ENCODE data around the gene FADS2. TPM values are rescaled to one million over a fixed set of nuclear protein-coding genes. Genes with fewer than 3 reads are reported as not detected.

The FADS2 gene
- total and polyA plus RNA-seq, 2 experiments from 2014 or later: 5.2 to 5.5 TPM

DNA sequence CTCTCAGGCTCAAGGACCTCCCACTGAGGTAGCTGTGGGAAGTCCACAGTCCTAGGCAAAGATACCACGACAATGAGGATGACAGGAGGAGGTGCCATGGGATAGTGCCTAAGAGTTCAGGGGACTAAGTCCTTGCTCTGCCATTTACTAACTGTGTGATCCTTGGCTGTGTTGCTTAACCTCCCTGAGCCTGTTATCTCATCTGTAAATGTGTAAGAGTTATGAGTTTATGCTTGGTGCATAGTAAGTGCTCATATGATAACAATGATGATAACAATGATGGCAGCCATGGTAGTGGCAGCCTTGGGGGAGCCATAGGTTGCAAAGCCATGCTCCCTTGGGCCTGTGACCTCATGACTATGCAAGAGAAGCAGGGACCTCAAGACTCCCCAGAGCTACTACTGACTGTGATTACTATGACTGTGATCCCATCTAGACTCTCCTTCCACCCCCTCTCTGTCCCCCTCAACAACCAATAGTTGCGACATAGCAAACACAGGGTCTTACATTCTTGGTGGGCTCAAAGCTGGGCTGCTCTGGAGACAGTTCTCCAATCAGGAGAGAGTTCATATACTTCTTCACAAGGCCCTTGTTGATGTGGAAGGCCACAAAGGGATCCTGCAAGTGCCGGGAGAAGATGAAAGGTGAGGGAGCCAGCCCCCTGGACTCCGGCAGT lies 15.2 kb upstream of the FADS2 start:
- H3K4me2 ChIP-seq (ENCODE audit: unreplicated experiment): no peak overlapping the region
- H3K9ac ChIP-seq: no peak overlapping the region
- no peaks in the 10 kb centered on the region for H3K27me3 ChIP-seq (replicated peaks; ENCODE audit: insufficient read depth)
- no peaks in the 10 kb centered on the region for H3K9me2 ChIP-seq (ENCODE audit: insufficient read depth)
- no peaks in the 10 kb centered on the region for H3K36me3 ChIP-seq (ENCODE audit: low read depth)
- TF ChIP-seq EZH2 (IDR thresholded peaks at IDR 0.05; ENCODE audit: insufficient read depth, poor library complexity, severe bottlenecking): no peak
- no peak for TF ChIP-seq EZH2phosphoT487 (IDR thresholded peaks at IDR 0.05; ENCODE audit: insufficient read depth, low read depth)
- no peak overlapping the region for H3K27ac ChIP-seq
- H3F3A ChIP-seq (ENCODE audit: insufficient read depth): peaks cover 7% of the 10 kb centered on the region
- in situ Hi-C loops (cut with MboI): no loop called here
- no peak for DNase-seq
- no peaks in the 10 kb centered on the region for H3K9me3 ChIP-seq (ENCODE audit: low read depth)
- WGBS, 2 experiments (ENCODE audit: low coverage in 1 of 2, low lambda C conversion rate in 2 of 2, missing lambda C conversion rate in 2 of 2): 94 to 100% methylated on average over 4 of the region's 4 CpGs
- H2AFZ ChIP-seq: no peak overlapping the region
- H3K4me1 ChIP-seq (ENCODE audit: insufficient read depth): no peaks in the 10 kb centered on the region
- H4K20me1 ChIP-seq (ENCODE audit: insufficient read depth): no peaks in the 10 kb centered on the region
- H3K4me3 ChIP-seq: no peak overlapping the region
- no peaks in the 10 kb centered on the region for H3K79me2 ChIP-seq (ENCODE audit: insufficient read depth)

- H3K9me3 ChIP-seq (ENCODE audit: low read depth): no peaks in the 10 kb centered on the region
- peak overlapping the region; percentile 94 for H3K4me2 ChIP-seq (ENCODE audit: unreplicated experiment)
- peak overlapping the region; percentile 84 for H2AFZ ChIP-seq
- H3K27ac ChIP-seq: peak overlapping the region; percentile 29
- H3K9ac ChIP-seq: peak overlapping the region; percentile 84
- in situ Hi-C loops (cut with MboI): no loop called here
- no peaks in the 10 kb centered on the region for H3K9me2 ChIP-seq (ENCODE audit: insufficient read depth)
- H3K27me3 ChIP-seq (replicated peaks; ENCODE audit: insufficient read depth): no peaks in the 10 kb centered on the region
- no peaks in the 10 kb centered on the region for H3K4me1 ChIP-seq (ENCODE audit: insufficient read depth)
- peak; percentile 37 for DNase-seq
- peaks cover 14% of the 10 kb centered on the region for H3F3A ChIP-seq (ENCODE audit: insufficient read depth)
- H3K4me3 ChIP-seq: peak overlapping the region; percentile 81
- 81 to 83% methylated on average over 16 of the region's 16 CpGs for WGBS, 2 experiments (ENCODE audit: low coverage in 1 of 2, low lambda C conversion rate in 2 of 2, missing lambda C conversion rate in 2 of 2)
- H3K36me3 ChIP-seq (ENCODE audit: low read depth): no peaks in the 10 kb centered on the region
- H4K20me1 ChIP-seq (ENCODE audit: insufficient read depth): no peaks in the 10 kb centered on the region
- no peaks in the 10 kb centered on the region for H3K79me2 ChIP-seq (ENCODE audit: insufficient read depth)
- TF ChIP-seq EZH2 (IDR thresholded peaks at IDR 0.05; ENCODE audit: insufficient read depth, poor library complexity, severe bottlenecking): no peak
- TF ChIP-seq EZH2phosphoT487 (IDR thresholded peaks at IDR 0.05; ENCODE audit: insufficient read depth, low read depth): no peak
Measured at GRCh38 chr11:61814247-61814957, 13.7 kb upstream of the FADS2 start.

GRCh38 chr11:61814958-61815789 lies 12.9 kb upstream of the FADS2 start:
- H3F3A ChIP-seq (ENCODE audit: insufficient read depth): peaks cover 14% of the 10 kb centered on the region
- TF ChIP-seq EZH2phosphoT487 (IDR thresholded peaks at IDR 0.05; ENCODE audit: insufficient read depth, low read depth) (no peak), EZH2 (IDR thresholded peaks at IDR 0.05; ENCODE audit: insufficient read depth, poor library complexity, severe bottlenecking) (no peak)
- no peaks in the 10 kb centered on the region for H3K9me2 ChIP-seq (ENCODE audit: insufficient read depth)
- H3K79me2 ChIP-seq (ENCODE audit: insufficient read depth): no peaks in the 10 kb centered on the region
- peak overlapping the region; percentile 81 for H3K4me3 ChIP-seq
- H3K4me1 ChIP-seq (ENCODE audit: insufficient read depth): peaks cover 4% of the 10 kb centered on the region
- H3K9ac ChIP-seq: peak overlapping the region; percentile 84
- H3K9me3 ChIP-seq (ENCODE audit: low read depth): no peaks in the 10 kb centered on the region
- 2 to 3% methylated on average over 43 to 54 of the region's 66 CpGs for WGBS, 2 experiments (ENCODE audit: low coverage in 1 of 2, low lambda C conversion rate in 2 of 2, missing lambda C conversion rate in 2 of 2)
- peak overlapping the region; percentile 67 for H3K27ac ChIP-seq
- H2AFZ ChIP-seq: peak overlapping the region; percentile 84
- H3K27me3 ChIP-seq (replicated peaks; ENCODE audit: insufficient read depth): no peaks in the 10 kb centered on the region
- DNase-seq: peak; percentile 90
- in situ Hi-C loops (cut with MboI): no loop called here
- peak overlapping the region; percentile 94 for H3K4me2 ChIP-seq (ENCODE audit: unreplicated experiment)
- H4K20me1 ChIP-seq (ENCODE audit: insufficient read depth): no peaks in the 10 kb centered on the region
- H3K36me3 ChIP-seq (ENCODE audit: low read depth): no peaks in the 10 kb centered on the region

Measured in GM23248 (cell line).